Stimulated activated CD4-positive, alpha-beta T cell treated with anti-CD3 and anti-CD28 coated beads, TNF-alpha, amount 100 ng/mL, for 4 hours (primary cell): ENCODE results near the gene LMCD1.

ENCODE experiments used
- DNase-seq, 3 experiments: peaks; one replicate each; pipeline ENCODE4 v3.0.0-alpha.2; 2020; ENCODE audit warnings: low read depth in 3 of 3

Gene LMCD1

GRCh38 chr3:8505621-8506020 lies 4.0 kb downstream of the LMCD1 start:
- DNase-seq: no peak

- no peak for DNase-seq
Measured at GRCh38 chr3:8506571-8507061, 5.0 kb downstream of the LMCD1 start.

- DNase-seq: no peak
Measured at GRCh38 chr3:8507496-8507895, 5.9 kb downstream of the LMCD1 start.

GRCh38 chr3:8509961-8510360 lies 8.3 kb downstream of the LMCD1 start:
- DNase-seq: no peak

GRCh38 chr3:8512234-8512633 lies 10.6 kb downstream of the LMCD1 start:
- DNase-seq: no peak

- DNase-seq: no peak
Measured at GRCh38 chr3:8516047-8516661, 14.5 kb downstream of the LMCD1 start.

- no peak for DNase-seq
Measured at GRCh38 chr3:8516783-8517182, 15.2 kb downstream of the LMCD1 start.

- no peak for DNase-seq
Measured at GRCh38 chr3:8517487-8517886, 15.9 kb downstream of the LMCD1 start.

GRCh38 chr3:8518138-8518537 lies 16.5 kb downstream of the LMCD1 start:
- no peak for DNase-seq

- DNase-seq: no peak
Measured at GRCh38 chr3:8519156-8519555, 17.5 kb downstream of the LMCD1 start.

- DNase-seq: no peak
Measured at GRCh38 chr3:8519774-8520448, 18.3 kb downstream of the LMCD1 start.

- DNase-seq: no peak
Measured at GRCh38 chr3:8520816-8521403, 19.3 kb downstream of the LMCD1 start.

GRCh38 chr3:8523041-8523440 lies 21.4 kb downstream of the LMCD1 start:
- DNase-seq: no peak

GRCh38 chr3:8524249-8524648 lies 22.6 kb downstream of the LMCD1 start:
- DNase-seq: no peak

- no peak for DNase-seq
Measured at GRCh38 chr3:8524656-8525399, 23.2 kb downstream of the LMCD1 start.

- DNase-seq: no peak
Measured at GRCh38 chr3:8525893-8526292, 24.3 kb downstream of the LMCD1 start.

GRCh38 chr3:8529181-8529637 lies 27.6 kb downstream of the LMCD1 start:
- no peak for DNase-seq

GRCh38 chr3:8529738-8530525 lies 28.3 kb downstream of the LMCD1 start:
- no peak for DNase-seq

- DNase-seq: no peak
Measured at GRCh38 chr3:8530581-8530980, 29.0 kb downstream of the LMCD1 start.

GRCh38 chr3:8532251-8532871 lies 30.7 kb downstream of the LMCD1 start:
- DNase-seq: no peak
